Suprapubic skin (tissue), 4 donors: ENCODE results near the gene KLHDC8A. TPM values are rescaled to one million over a fixed set of nuclear protein-coding genes. Genes with fewer than 3 reads are reported as not detected.

Experiments used
- total RNA-seq, 4 donors: library from RNA; depleted of rRNA; stranded (reverse); fragments of >200 nt; gene quantifications; one replicate each; pipeline ENCODE4 v1.1.0, GENCODE V29; 2016

The KLHDC8A gene
- total RNA-seq, 4 donors from 2014 or later = 0.30 to 3.5 (median 0.62) TPM; not detected in 1

Other genes starting within 250 kb of the KLHDC8A start
- gene RBBP5, start 234.9 kb downstream of the KLHDC8A start, total RNA-seq = 10 to 100 TPM; 12.8 to 21.5 (median 19.0) TPM
- gene DSTYK, start 145.2 kb downstream of the KLHDC8A start, total RNA-seq = 10 to 100 TPM; 12.3 to 19.5 (median 17.4) TPM
- gene TMCC2, start 129.0 kb downstream of the KLHDC8A start, total RNA-seq = 1 to 10 TPM; 3.1 to 4.3 (median 4.1) TPM
- gene NUAK2, start 35.2 kb downstream of the KLHDC8A start, total RNA-seq = 10 to 100 TPM; 16.2 to 41.2 (median 30.2) TPM
- 1 to 10 TPM in 1 of 4 donors, not detected in 3; 5.1 TPM for gene LEMD1, start 65.1 kb upstream of the KLHDC8A start, total RNA-seq
- gene BLACAT1, start 99.1 kb upstream of the KLHDC8A start, total RNA-seq = not detected
- gene CDK18, start 147.7 kb upstream of the KLHDC8A start, total RNA-seq = 1 to 10 TPM; 2.7 to 9.7 (median 4.7) TPM